ENCODE data around the gene BFSP2. TPM values are rescaled to one million over a fixed set of nuclear protein-coding genes. Genes with fewer than 3 reads are reported as not detected.

The BFSP2 gene
- not detected in 5 replicates for total RNA-seq (2022; extraction: Qiagen RNA extraction)

GRCh38 chr3:133400006-133400515 is at the start of gene BFSP2:
Gene BFSP2, plus strand, starts transcription at chr3:133400056. Its CDS starts 28 bp downstream, at chr3:133400084.

Other genes with a start within 250 kb of the BFSP2 start
- gene CDV3, start 173.6 kb downstream of the BFSP2 start, total RNA-seq (2022; extraction: Qiagen RNA extraction): 106 to 142 TPM (median 112 TPM) in 5 replicates